Stimulated activated CD4-positive, alpha-beta T cell treated with anti-CD3 and anti-CD28 coated beads, Interleukin-4, amount 100 ng/mL, for 48 hours (primary cell): Measurements from ENCODE around the gene TSPAN16.
"Not testable (repeated sequence)": the region's sequence is repeated elsewhere in the genome, so short reads cannot be mapped to it uniquely, and the experiment has no call there.

ENCODE experiments used
- DNase-seq, 2 donors: peaks; one replicate each; pipeline ENCODE4 v3.0.0-alpha.2; 2020; ENCODE audit warnings: low read depth in 2 of 2

The TSPAN16 gene

GRCh38 chr19:11320278-11320995, 24.5 kb downstream of the TSPAN16 start:
- DNase-seq: not testable (repeated sequence)

GRCh38 chr19:11321191-11322126, 25.5 kb downstream of the TSPAN16 start:
- no peak for DNase-seq

DNA sequence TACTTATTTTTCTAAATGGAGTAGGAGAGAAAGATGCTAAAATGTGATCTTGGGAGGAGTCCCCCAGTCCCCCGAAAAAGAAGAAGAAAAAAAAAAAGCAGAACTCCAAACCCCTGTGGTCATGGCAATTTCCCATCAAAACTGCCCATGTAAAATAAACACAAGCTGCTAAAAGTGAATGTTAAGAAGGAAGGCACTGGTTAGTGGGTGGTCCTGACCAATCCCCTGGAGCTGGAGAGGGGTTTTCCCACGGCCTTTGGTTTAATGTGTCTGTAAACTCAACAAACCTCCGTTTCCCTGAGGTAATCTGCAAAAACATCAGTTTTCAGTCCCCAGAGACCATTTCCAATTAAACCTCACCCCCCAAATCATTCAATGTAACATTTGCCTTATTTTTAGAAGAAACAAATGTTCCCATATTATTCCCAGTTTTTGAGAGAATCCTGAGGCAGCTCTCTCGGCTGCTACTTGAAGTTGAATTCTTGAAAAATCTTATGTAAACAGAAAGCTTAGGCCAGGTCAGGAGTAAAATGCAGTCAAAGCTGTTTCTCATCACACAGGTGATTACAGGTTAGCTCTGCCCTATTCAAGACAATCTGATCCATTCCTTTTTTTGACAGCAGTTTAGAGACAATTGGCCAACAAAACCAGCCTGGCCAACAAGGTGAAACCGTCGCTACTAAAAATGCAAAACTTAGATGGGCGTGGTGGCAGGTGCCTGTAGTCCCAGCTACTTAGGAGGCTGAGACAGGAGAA, 26.5 kb downstream of the TSPAN16 start:
- no peak for DNase-seq

DNA sequence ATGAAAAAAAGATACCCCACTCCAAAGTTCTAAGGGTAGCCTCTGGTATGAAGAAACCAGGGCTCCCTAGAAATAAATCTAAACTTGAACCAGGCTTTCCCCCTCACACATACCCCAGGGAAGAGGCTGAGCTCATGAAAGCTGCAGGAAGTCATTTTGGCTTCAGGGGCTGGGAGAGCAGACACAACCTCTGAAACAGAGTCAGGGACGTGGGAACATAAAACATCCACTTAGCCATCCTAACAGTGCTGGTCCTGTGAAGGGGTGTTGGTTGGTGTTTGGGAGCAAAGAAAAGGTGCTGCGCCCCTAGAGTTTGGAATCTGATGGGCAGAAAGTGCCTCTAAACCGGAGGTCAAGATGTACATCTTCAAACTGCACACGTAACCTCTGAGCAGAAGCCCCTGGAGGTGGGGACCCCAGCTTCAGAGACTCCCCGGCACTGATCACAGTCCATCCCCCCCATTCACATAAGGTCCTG, 27.7 kb downstream of the TSPAN16 start:
- DNase-seq: no peak

DNA sequence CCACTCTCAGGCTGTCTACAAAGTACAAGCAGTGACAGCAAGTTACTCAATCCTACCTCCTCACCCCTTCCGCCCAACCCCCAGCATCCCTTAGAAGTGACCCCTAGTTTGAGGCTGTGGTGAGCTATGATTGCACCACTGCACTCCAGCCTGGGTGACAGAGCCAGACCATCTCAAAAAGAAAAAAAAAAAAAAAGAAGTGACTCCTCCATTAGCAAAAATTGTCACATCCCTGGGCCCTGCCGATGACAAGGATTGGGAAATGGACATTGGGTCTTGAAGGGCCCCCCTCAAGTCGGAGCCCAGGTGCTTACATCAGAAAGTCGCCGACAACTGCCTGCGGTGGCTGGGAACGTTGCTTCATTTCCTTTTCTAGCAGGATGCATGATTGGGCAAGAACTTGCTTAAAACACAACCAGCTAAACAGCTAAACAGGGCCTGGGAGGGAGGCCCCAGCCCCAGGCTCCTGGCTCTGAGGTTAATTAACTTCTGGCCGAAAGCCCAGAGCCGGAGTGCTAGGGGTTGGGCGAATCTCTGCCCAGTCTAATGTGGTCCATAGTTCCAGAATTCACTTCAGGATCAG, 28.2 kb downstream of the TSPAN16 start:
- DNase-seq: no peak

- DNase-seq: no peak
Measured at GRCh38 chr19:11324748-11325389, 28.9 kb downstream of the TSPAN16 start.

- DNase-seq: no peak
Measured at GRCh38 chr19:11325544-11325943, 29.6 kb downstream of the TSPAN16 start.

GRCh38 chr19:11330127-11330526, 34.2 kb downstream of the TSPAN16 start:
- DNase-seq: no peak

DNA sequence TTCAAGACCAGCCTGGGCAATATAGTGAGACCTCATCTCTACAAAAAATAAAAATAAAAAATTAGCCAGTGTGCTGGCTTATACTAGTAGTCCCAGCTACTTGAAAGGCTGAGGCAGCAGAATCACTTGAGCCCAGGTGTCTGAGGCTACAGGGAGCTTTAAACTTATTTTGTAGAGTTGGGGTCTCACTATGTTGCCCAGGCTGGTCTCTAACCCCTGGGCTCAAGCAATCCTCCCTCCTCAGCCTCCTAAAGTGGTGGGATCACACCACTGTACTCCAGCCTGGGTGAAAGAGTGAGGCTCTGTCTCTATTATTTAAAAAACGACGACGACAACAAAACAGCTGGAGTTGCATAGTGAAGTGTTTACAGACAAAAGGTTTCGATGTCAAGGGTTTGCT, 35.5 kb downstream of the TSPAN16 start:
- DNase-seq: no peak

DNA sequence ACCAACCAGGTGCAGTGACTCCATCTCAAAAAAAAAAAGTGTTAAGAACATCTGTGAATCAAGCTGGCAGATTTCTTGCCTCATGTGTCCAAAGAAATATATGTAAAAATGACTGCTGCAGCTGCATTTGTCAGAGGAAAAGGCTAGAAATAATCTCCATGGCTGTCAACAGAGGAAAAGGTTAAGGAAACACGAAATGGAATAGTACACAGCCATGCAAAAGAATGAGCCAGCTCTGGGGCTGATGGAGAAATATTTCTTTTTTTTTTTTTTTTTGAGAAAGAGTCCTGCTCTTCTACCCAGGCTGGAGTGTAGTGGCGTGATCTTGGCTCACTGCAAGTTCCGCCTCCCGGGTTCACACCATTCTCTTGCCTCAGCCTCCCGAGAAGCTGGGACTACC, 36.9 kb downstream of the TSPAN16 start:
- DNase-seq: no peak

DNA sequence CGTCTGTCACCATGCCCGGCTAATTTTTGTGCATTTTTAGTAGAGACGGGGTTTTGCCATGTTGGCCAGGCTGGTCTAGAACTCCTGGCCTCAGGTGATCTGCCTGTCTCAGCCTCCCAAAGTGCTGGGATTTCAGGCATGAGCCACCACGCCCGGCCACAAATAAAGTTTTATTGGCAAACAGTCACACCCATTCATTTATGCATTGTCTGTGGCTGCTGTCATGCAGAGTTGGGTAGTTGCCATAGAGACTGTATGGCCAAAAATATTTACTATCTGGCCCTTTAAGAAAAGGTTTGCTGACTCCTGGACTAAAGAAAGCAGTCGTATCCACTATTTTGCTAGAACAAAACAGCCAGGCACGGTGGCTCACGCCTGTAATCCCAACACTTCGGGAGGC, 37.9 kb downstream of the TSPAN16 start:
- not testable (repeated sequence) for DNase-seq

- DNase-seq: no peak
Measured at GRCh38 chr19:11335449-11336146, 39.6 kb downstream of the TSPAN16 start.

DNA sequence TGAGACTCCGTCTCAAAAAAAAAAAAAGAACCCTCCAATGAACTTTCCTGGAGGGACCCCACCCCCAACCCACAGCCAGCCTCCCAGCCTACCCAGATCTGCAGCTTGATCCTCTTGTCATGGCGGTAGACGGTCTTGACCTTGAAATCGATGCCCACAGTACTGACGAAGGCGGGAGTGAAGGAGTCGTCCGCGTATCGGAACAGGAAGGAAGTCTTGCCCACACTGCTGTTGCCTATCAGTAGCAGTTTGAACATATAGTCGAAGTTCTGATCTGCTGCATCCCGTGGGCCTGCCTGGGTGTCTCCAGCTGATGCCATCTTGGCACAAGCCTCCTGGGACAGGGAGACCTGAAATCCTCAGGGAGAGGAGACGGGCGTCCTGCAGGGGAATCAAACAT, 41.1 kb downstream of the TSPAN16 start:
- DNase-seq: no peak

GRCh38 chr19:11338121-11338520, 42.2 kb downstream of the TSPAN16 start:
- no peak for DNase-seq

DNA sequence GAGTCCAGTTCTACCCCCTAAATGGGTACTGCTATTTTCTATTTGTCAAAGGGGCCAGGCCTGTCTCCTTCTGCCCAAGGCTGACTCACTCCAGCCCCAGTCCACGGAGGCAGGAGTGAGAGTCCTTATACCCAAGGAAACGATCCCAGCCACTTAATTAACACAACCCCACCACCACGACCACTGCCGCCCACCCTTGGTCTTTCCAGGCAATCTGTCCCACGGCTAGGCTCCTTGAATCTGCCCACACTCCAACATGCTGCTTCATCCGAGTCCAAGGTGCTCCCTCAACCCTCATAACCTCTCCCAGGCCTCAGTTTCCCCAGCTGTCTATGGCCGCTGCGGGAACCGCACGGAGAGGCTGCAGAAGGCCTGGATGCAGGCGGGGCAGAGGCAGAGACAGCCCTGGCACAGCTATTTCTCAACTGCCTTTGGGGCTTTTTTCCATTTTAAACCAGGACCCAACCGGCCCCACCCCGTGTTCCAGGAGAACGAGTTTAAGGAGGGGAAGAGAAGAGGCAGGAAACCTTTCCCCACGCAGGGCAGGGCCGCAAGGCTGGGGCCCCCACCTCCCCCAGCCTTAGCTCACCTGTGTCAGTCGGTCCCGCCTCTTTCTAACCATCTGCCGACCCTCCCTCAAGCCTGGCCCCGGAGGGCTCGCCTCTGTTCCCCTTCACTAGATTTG, 42.8 kb downstream of the TSPAN16 start:
- DNase-seq: no peak

- peak; percentile 82 to 88 for DNase-seq
Measured at GRCh38 chr19:11339254-11340098, 43.5 kb downstream of the TSPAN16 start, which contains the start of gene RAB3D. Gene RAB3D, minus strand, starts transcription at chr19:11339657. Its CDS starts 2,258 bp downstream, at chr19:11337399.

DNA sequence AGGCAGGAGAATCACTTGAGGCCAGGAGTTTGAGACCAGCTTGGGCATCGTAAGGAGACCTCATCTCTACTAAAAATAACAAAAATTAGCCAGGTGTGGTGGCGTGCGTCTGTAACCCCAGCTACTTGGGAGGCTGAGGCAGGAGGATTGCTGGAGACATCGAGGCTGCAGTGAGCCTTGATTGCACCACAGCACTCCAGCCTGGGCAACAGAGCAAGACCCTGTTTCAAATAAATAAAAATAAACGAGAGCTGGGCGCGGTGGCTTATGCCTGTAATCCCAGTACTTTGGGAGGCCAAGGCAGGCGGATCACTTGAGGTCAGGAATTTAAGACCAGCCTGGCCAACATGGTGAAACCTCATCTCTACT, 44.1 kb downstream of the TSPAN16 start:
- DNase-seq: not testable (repeated sequence)

- DNase-seq: no peak
Measured at GRCh38 chr19:11342429-11342828, 46.5 kb downstream of the TSPAN16 start.
